HG03575 (cell line): Measurements from ENCODE around the gene SPOCK1.

ENCODE experiments used
- ATAC-seq: cut with Tn5 transposase; IDR thresholded peaks from one replicate; pipeline ENCODE4 v1.9.1; 2021; ENCODE audit not compliant: unreplicated experiment, insufficient number of reproducible peaks, low FRiP score; ENCODE audit errors: extremely low read depth

SPOCK1 gene

DNA sequence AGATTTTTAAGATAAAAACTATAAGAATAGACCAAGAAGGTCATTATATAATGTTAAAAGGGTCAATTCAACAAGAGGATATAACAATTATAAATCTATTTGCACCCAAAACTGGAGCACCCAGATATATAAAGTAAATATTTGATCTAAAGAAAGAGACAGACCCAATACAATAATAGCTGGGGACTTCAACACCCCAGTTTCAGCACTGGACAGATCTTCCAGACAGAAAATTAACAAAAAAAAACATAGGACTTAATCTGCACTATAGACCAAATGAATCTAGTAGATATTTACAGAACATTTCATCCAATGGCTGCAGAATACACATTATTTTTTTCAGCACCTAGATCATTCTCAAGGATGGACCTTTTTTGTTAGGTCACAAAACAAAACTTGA, 331.9 kb downstream of the SPOCK1 start:
- no peak for ATAC-seq

DNA sequence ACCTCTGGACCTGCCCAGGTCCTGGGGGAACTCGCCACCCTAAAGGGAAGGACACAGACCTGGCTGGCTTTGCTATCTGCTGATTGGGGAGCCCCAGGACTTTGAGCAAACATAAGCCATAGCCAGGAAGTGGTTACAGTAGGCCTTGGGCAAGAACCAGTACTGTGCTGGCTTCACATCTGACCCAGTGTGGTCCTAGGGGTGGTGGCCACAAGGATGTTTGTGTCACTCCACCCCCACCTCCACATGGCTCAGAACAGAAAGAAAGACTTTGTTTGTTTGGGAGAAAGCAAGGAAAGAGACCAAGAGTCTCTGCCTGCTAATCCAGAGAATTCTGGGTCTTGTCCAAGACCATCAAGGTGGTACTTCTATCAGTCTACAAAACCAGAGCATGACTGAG, 334.2 kb downstream of the SPOCK1 start:
- ATAC-seq, result no peak

DNA sequence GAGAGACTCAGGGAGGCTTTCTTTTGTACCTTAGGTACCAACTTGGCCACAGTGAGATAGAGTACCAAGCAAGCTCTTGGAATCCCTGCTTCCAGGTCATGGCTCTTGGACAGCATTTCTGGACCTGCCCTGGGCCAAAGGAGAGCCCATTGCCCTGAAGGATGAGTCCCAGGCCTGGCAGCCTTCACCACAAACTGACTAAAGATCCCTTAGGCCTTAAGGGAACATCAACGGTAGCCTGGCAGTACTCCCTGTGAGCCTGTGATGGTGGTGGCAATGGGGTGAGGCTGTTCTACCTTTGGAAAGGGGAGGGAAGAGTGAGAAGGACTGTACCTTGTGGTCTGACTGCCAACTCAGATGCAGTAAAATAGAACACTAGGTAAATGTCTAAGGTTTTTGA, 334.6 kb downstream of the SPOCK1 start:
- ATAC-seq, result no peak

DNA sequence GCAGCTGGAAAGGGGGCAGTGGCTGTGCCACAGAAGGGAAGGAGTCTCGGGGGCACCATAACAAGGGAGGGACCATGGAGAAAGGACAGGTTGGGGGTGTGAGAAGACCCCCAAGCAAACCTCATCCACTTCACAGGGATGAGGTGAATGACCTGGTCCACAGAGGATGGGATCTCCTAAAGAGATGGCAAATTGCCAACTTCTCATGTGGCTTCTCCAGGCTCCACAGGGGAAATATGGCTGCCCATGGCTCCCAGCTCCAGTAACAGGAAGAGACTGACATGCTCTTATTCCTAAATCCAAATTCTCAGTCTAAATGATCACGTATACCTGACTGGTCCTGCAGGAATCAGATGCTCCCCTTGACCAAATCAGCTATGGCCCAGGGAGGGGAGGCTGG, 340.4 kb downstream of the SPOCK1 start:
- ATAC-seq, result no peak

DNA sequence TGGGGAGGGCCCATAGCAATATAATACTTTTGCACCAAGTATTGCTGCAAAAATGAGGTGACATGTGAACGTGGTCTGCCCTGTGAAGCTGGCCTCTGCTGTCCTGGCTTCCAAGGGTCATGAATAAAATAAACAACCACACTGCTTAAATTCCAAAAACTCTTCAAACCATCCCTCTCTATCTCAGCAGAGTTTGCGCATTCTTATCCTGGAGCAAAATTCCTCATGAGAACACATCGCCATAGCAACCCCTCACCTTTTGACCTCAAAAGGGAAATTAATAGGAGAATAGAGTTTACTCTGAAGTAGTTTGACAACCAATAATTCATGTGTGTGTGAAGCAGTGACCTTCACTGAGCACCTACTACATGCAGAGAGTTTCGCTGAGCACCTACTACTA, 342.9 kb downstream of the SPOCK1 start:
- no peak for ATAC-seq

DNA sequence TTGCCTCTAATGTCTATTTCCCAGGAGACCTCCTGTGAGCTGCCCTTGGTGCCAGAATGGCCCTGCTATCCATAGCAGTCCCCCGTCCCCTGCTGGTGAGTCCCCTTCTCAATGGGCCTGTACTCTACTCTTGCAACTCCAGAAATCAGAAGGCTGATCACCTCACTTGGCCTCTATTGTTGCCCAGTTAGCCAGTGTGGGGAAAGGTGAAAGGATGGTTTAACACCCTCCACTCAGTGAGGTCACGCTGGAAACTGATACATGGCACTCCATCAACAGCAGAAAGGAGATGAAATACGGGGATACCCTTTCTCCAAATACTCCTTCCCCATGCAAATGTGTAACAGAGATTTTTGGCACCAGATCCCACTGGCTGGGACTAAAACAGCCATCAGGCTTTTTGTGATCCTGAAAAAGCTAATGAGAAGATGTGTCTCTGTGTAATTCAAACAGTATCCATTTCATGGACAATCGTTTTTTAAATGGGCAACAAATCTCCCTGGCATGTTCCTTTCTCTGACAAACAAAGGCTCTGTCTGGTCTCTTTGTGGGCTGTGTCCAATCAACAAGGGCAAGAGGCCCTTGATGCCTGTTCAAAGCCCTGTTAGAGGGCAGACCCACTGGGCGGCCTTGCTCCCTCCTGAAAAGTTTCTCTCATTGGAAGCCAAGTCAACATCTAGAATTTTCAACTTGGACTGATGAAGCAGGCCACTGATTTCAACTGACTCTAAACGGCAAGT, 343.7 kb downstream of the SPOCK1 start:
- ATAC-seq, result no peak

DNA sequence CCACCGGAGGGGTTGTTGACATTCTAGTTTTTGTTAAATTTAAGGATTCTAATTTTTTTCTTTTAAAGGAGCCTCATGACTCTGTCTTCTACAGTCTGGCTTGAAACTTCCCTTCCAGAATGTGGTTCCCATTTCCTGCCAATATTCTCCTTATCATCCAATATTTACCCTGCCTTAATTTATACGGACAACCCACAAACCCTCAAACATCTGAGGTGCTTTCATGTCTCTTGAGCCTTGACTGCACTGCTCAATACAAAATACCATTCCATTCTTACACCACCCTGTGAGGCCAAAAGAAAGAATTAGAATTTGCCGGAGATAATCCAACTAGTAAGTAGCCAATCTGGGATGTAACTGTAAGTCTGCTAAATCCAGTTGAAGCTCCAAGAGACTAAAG, 346.5 kb downstream of the SPOCK1 start:
- ATAC-seq, result no peak

DNA sequence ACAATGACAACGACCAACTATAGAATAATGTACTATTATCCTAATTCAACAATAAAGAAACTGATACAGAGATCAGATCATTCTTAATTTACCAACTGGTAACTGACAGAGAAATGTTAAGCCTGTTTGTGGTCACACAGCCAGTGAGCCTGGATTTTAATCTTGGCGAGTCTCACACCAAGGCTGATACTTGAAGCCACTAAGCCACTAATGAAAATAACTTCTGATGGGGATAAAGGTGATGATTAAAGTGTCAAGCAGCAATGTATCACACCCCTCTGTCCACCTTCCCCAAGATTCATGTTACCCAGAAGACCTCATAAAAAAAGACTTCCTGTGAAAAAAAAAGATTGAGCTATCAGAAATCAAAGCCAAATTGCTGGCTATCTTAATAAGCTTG, 350.5 kb downstream of the SPOCK1 start:
- ATAC-seq, result no peak

DNA sequence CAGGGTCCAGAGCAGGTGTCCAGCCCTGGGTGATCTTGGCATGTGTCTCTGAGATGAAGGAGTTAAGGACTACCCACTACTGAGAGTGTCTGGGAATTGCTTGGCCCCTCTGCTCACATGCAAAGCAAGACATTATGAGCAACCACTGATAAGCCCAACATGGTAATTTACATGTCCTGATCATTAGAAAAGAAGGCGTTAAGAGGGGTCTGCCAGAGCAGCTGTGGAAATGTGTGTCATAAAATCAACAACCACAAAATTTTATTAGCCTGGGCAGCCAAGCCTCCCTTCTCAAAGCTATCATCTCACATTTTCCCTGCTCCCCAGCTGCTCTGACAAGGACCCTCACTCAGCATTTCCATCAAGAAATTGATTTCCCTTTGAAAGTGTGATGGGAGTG, 351.0 kb downstream of the SPOCK1 start:
- ATAC-seq, result no peak

DNA sequence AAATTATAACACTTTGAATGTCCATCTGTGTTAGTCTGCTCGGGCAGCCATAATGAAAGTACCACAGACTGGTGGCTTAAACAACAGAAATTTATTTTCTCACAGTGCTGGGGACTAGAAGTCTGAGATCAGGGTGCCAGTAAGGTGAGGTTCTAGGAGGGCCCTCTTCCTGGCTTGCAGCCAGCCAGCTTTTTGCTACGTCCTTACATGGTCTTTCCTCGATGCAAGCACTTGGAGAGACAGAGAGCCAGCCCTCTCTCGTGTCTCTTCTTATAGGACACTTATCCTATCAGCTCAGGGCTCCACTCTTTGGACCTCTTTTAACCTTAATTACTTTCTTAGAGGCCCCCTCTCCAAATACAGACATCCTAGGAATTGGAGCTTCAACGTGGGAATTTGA, 351.8 kb downstream of the SPOCK1 start:
- ATAC-seq, result no peak

DNA sequence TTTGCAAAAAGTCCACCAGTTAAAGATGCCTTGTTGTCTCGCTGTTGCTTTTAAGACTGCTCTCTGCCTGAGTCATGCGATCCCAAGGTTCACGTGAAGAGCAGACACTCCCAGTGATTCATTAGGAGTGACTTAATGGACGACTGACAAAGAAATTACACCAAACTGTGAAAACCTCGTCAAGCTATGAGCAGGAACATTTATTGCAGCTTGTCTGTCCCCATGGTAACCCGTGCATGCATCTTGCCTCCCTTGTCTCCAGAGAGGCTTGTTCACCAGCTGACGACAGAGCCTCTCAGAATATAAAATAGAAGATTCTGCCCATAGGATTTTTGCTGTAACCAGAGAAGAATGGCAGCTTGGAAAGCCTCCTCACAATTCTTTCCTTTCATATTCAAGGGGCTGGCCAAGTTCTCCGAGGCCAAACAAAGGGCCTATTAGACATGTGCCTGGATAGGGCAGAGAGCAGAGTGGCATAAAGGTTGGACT, 352.7 kb downstream of the SPOCK1 start:
- no peak for ATAC-seq

DNA sequence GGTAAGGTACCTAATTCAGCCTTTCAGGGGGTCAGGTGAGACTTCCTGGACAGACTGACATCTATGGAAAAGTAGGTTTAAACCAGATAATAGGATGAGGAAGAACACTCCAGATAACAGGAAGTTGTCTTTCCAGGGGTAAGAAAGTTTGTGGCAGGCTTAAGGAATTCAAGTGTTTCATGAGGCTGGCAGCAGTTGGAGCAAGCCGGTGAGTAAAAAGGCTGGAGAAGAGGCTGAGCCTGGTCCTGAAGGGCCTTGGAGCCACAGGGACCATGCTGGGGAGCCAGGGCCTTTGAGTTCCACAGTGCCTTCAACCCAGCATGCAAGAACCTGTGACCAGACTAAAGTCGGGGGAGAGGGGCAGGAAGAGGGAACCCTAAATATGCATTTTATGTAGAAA, 353.4 kb downstream of the SPOCK1 start:
- ATAC-seq, result no peak

DNA sequence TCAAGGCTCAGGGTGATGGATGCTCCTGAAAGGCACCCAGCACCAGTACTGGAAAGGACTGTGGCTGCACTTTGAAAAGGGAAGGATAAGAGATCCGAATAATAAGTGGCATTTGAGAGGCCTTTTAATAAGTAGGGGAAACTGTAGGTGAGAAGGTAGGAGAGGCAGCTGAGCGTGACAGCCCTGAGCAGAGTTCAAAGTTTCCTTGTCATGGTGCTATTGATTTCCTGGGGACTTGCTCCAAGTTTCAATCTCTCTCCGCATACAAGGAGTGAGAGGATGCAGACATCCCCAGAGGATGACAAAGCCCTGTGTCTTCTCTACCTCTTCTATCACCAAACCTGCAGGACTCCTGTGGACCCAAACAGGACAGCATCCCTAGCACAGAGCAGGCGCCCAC, 354.5 kb downstream of the SPOCK1 start:
- ATAC-seq, result no peak

DNA sequence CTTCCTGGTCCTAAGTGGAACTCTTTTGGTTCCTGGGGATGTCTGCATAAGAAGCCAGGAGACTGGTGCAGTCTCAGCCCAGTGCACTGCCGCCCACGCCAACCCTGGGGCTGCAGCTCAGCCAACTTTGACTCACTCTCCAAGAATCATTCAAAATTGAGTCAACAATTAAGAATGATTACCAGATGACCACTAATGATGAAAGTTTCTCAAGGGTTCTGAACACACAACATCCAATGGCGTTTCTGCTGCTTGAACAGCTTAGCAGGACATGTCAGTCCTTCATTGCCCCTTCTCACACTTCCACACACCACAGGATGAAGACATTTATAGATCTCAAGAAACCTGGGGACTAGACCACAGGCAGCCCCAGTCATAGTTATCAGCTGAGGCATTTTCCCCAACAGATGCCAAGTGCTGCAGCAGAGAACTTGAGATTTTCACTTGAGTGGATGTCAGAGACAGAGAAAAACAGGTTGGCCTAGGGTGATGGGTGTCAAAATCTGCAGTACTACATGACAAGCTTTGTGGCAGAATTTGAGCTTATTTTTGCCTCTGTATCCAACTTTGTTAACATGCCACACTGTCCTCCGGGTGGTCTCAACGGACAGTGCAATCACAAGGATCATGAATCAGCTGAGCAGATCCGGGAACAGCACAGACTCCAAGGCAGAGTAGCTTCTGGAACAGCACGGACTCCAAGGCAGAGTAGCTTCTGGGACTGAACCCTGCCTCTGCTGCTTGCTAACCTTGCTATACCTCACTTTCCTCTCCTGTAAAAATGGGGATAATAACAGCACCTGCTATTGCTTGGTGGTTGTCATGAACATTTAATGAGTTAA, 356.1 kb downstream of the SPOCK1 start:
- no peak for ATAC-seq

DNA sequence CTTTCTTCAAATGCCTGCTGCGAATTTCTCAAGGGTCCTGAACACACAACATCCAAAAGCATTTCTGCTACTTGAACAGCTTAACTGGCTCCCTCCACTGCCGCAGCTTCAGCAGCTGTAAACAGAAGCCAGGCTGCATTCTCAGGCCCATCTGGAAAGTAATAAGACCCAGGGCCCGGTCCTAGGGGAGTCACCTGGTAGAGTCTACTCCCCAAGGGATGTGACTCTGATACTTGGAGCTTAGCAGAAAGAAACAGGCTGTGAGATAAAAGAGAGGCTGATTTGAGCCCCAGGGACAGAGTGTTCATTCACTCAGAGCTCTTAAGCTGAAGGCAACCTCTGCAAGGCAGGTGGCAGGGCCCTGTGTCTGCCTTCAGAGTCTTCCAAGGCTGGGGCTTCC, 356.8 kb downstream of the SPOCK1 start:
- no peak for ATAC-seq

DNA sequence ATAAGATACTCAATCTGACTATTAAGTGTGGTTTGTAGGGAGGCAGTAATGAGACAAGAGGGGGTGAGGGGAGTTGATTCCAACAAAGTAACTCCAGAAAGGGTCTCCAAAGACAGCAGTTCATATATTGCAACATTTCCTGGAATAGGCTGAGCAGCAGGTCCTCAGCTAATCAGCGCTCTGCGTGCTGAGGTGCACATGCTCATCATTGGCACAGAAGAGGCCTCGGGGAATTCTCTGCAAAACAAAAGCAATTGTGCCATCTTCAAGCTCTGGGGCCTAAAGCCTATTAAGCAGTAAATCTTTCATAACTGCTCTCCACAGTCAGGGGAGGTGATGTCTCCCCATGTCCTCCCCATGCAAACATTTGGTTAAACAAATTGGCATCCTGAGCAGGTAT, 357.3 kb downstream of the SPOCK1 start:
- ATAC-seq, result no peak

DNA sequence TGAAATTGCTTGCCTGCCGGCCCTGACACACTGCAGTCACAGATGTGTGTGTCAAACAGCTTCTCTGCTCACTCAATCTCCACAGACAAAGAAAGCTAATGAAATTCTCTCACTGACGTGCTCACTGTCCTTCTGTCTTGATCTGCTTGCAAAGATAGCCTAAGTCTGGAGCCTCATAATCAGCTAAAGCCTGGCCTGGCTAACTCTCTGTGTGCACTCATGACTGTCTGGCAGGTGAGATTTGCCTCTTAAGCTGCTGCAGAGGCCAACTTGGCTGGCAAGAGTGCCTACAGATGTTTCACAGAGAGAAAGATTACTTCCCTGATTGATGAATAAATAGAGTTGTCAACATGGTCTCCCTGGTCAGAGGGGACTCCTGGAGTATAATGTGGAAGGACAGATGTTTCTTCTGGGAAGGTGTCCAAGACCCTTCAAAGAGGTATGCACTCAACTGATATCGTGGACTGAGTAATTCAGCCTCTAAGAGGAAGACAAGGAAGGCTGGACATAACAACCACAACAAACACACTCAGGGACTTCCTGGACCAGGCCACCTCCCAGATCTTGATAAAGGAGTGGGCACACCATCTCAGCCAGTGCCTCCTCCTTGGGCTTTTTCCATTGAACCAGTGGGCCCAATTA, 362.0 kb downstream of the SPOCK1 start:
- no peak for ATAC-seq

DNA sequence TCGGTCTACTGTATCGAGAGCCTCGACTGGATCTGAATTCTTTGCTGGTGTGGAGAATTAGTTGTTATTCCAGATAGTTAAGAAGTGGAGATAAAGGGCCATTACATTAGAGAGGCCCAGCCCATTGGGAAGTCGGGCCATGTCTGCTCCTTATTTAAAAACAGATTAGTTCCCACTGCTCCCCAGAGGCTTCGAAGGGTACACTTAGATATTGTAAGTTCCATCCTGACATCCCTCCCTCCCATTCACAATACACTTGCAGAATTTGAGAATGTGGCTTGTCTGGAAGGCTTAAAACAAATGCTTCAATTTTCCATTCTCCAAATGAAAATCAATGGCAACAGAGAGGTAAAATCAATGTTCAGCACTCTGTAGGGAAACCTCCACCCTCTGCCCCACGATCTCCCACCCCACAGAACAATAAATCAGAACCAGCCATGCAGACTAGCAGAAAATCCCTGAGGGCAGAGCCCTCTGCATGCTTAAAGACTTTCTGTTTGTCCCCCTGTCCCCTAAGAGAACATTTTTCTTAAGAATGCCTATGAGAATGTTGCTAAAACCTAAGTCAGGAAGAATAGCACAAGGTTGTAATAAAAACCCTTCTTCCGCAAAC, 364.1 kb downstream of the SPOCK1 start:
- ATAC-seq, result no peak

DNA sequence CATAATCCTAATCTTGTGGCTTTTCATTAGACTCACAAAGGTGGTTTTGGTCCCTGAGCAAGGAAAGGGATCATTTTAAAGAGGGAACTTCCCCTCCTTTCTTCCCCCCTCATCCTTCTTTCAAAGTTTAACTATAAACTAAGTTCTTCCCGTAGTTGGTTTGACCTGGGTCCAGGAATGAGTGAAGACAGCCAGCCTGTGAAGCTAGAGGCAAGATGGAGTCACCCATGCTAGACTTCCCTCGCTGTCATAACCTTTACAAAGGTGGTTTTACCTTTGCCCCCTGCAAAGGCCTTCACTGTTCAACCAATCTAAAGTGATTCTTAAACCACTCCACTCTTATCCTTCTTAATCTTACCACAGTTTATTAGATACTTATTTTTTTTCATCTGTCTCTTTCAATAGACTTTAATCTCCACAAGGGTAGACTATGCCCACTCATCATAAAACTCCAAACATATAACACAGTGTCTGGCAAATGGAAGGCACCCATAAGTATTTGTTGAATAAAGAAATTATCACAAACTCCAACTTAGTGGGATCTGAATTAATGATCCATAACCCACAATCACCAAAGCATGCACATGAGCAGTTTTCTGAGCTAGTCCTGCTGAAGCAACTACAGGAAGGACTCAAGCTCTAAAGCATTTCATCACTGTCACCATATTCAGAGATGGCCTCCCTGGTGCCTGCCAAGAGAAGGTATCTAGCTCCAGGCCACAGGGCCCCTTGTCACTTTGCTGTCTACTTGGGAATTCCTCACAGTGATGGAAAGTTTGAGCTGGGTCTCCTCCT, 369.0 kb downstream of the SPOCK1 start:
- ATAC-seq, result no peak
